ENCODE results near the gene PRKG1.
A peak's percentile ranks its signal among the peaks of the same experiment; 100 is the strongest.

The PRKG1 gene

GRCh38 chr10:52318136-52318701 lies 1243.9 kb downstream of the PRKG1 start:
- DNase-seq (ENCODE audit: low read depth): peak; percentile 74

- DNase-seq (ENCODE audit: low read depth): peak; percentile 82
These were observed 1244.7 kb downstream of the PRKG1 start for GRCh38 chr10:52318822-52319464.

- DNase-seq (ENCODE audit: low read depth): peak; percentile 24
These were observed 1245.6 kb downstream of the PRKG1 start for GRCh38 chr10:52319926-52320325.

GRCh38 chr10:52322323-52322722 lies 1248.0 kb downstream of the PRKG1 start:
- DNase-seq (ENCODE audit: low read depth): no peak

GRCh38 chr10:52322936-52323335 lies 1248.6 kb downstream of the PRKG1 start:
- peak; percentile 28 for DNase-seq (ENCODE audit: low read depth)

- DNase-seq (ENCODE audit: low read depth): no peak
These were observed 1252.1 kb downstream of the PRKG1 start for GRCh38 chr10:52326382-52326781.

- no peak for DNase-seq (ENCODE audit: low read depth)
These were observed 1257.5 kb downstream of the PRKG1 start for GRCh38 chr10:52331638-52332364.

- no peak for DNase-seq (ENCODE audit: low read depth)
These were observed 1258.5 kb downstream of the PRKG1 start for GRCh38 chr10:52332815-52333214.

- DNase-seq (ENCODE audit: low read depth): no peak
These were observed 1260.3 kb downstream of the PRKG1 start for GRCh38 chr10:52334595-52334994.

- no peak for DNase-seq (ENCODE audit: low read depth)
These were observed 1261.4 kb downstream of the PRKG1 start for GRCh38 chr10:52335665-52336064.

- no peak for DNase-seq (ENCODE audit: low read depth)
These were observed 1262.9 kb downstream of the PRKG1 start for GRCh38 chr10:52337225-52337624.

GRCh38 chr10:52343439-52343838 lies 1269.2 kb downstream of the PRKG1 start:
- no peak for DNase-seq (ENCODE audit: low read depth)

- DNase-seq (ENCODE audit: low read depth): no peak
These were observed 1272.4 kb downstream of the PRKG1 start for GRCh38 chr10:52346394-52347326.

- no peak for DNase-seq (ENCODE audit: low read depth)
These were observed 1273.0 kb downstream of the PRKG1 start for GRCh38 chr10:52347327-52347667.
